HUES48 (cell line): ENCODE data around the gene ENTPD2.
A peak's percentile ranks its signal among the peaks of the same experiment; 100 is the strongest.

Experiments used
- H3K27ac ChIP-seq: one replicate; pipeline ENCODE4 v1.7.0; 2013; ENCODE audit warnings: low read depth, low read length, inconsistent platforms
- H3K27me3 ChIP-seq: 2 replicates; pipeline ENCODE4 v1.6.1; 2013; ENCODE audit warnings: mild to moderate bottlenecking, low read length; ENCODE audit not compliant: control insufficient read depth, insufficient read depth
- H3K36me3 ChIP-seq: 2 replicates; pipeline ENCODE4 v1.6.1; 2013; ENCODE audit warnings: low read length; ENCODE audit not compliant: control insufficient read depth, insufficient read depth
- H3K4me1 ChIP-seq: 2 replicates; pipeline ENCODE4 v1.6.1; 2013; ENCODE audit warnings: mild to moderate bottlenecking, low read length; ENCODE audit not compliant: control insufficient read depth, insufficient read depth
- H3K4me3 ChIP-seq: 2 replicates; pipeline ENCODE4 v1.5.1; 2013; ENCODE audit warnings: mild to moderate bottlenecking, low read depth, low read length
- H3K9ac ChIP-seq: 2 replicates; pipeline ENCODE4 v1.6.1; 2013; ENCODE audit warnings: mild to moderate bottlenecking, low read depth, low read length, moderate library complexity
- H3K9me3 ChIP-seq: 2 replicates; pipeline ENCODE4 v1.6.1; 2013; ENCODE audit warnings: low read length; ENCODE audit not compliant: control insufficient read depth, insufficient read depth

Gene ENTPD2

GRCh38 chr9:137049544-137050449, 4.1 kb downstream of the ENTPD2 start:
- Histone ChIP-seq H3K36me3 (no peaks in the 10 kb centered on the region), H3K4me1 (peaks cover 5% of the 10 kb centered on the region; the same call in 1 of the 2 replicates), H3K27me3 (peaks cover 83% of the 10 kb centered on the region), H3K9me3 (no peaks in the 10 kb centered on the region), H3K9ac (no peak overlapping the region), H3K4me3 (no peak overlapping the region), H3K27ac (no peak overlapping the region)

DNA sequence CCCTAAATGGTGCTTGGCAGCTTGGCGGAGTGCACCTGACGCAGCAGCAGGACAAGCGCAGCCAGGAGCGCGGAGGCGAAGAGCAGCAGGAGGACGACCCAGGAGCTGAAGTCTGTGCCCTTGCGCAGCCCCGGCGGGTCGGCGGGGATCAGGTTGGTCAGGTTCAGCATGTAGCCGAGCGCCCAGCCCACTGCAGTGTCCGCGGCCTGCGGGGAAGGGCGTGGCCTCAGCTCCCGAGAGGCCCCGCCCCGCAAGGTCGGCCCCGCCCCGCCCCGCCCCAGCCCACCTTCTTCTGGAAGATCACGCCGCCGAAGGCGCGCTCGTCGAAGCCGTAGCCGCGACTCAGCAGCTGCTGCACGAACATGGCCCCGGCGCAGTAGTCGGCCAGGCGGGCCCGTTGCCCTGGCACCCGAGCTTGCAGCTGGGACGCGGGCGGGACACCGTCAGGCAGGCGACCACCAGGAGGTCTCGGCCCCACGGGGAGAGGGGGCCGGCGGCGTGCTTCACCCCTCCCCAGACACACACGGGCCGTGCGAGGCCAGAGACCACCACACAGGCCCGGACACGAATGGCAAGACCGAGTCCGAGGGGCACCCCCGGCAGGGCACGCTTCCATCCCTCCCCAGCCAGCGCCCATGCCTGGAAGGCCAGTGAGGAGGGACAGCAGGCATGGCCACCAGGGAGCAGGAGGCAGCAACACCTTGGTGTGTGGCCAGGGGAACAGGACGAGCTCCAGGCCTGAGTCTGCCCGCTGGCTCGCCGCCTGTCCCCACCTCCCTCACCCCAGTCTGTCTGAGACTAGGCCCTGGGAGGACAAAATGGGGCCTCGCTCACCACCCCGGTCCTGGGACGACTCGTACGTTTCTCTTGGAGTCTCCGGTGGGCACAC, 5.0 kb downstream of the ENTPD2 start:
- H3K27me3 ChIP-seq: peaks cover 78% of the 10 kb centered on the region
- no peak overlapping the region; the same call in 1 of the 2 replicates for H3K4me3 ChIP-seq
- no peaks in the 10 kb centered on the region for H3K9me3 ChIP-seq
- no peak overlapping the region for H3K9ac ChIP-seq
- H3K36me3 ChIP-seq: no peaks in the 10 kb centered on the region
- H3K27ac ChIP-seq: no peak overlapping the region
- peaks cover 5% of the 10 kb centered on the region; the same call in 1 of the 2 replicates for H3K4me1 ChIP-seq

GRCh38 chr9:137046088-137046787, 7.6 kb downstream of the ENTPD2 start, which contains the start of gene NPDC1:
Gene NPDC1, minus strand, starts transcription at chr9:137046177. Its CDS starts 188 bp downstream, at chr9:137045989.
- Histone ChIP-seq H3K9me3 (no peaks in the 10 kb centered on the region), H3K36me3 (no peaks in the 10 kb centered on the region), H3K27ac (no peak within 1 kb of the TSS), H3K9ac (no peak within 1 kb of the TSS), H3K27me3 (peaks cover 52% of the 10 kb centered on the region), H3K4me3 (peak within 1 kb of the TSS; percentile 65), H3K4me1 (0 out of 2 replicates have a peak, but pooled peaks cover 3% of the 10 kb centered on the region)

DNA sequence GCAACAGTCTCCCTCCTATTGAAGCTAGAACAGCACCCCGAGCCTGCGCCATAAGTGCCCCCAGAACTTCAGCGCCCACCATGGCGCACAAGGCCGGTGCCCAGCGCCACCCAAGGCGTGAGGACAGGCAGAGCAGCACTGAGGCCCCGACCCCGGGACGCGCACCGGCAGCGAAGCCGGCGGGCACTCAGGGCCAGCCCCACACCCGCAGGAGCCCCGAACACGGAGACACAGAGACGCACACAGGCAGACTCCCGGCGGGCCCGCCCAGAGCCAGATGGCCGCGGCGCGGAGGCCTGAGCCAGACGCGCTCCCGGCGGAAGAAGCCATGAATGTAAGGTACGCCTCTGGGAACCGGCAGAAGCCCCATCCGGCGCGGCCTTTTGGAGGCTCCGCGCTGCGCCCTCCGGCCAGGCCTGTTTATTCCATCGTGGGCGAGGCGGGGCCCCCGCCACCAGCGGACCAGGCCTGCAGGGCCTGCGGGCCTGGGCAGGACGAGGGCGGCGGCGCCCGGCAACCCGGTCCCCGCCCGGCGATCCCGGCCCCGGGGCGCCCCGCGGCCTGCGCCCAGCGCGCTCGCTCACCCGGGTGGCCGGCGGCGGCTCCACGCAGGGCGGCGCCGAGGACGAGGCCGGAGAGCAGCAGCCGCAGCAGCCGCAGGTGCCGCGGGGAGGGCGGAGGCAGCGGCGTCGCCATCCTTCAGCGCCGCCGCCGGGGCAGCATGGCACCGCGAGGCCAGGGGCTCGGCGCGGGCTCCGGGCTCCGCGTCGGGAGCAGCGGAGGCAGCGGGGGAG, 8.4 kb downstream of the ENTPD2 start:
- Histone ChIP-seq H3K27ac (no peak overlapping the region), H3K4me3 (peak overlapping the region; percentile 65), H3K4me1 (0 out of 2 replicates have a peak, but pooled peaks cover 3% of the 10 kb centered on the region), H3K9ac (no peak overlapping the region), H3K9me3 (no peaks in the 10 kb centered on the region), H3K36me3 (no peaks in the 10 kb centered on the region), H3K27me3 (peaks cover 44% of the 10 kb centered on the region)

GRCh38 chr9:137044502-137045177, 9.2 kb downstream of the ENTPD2 start:
- Histone ChIP-seq H3K4me1 (0 out of 2 replicates have a peak, but pooled peaks cover 3% of the 10 kb centered on the region), H3K36me3 (peaks cover 3% of the 10 kb centered on the region), H3K9ac (no peak overlapping the region), H3K27me3 (peaks cover 36% of the 10 kb centered on the region), H3K27ac (no peak overlapping the region), H3K9me3 (no peaks in the 10 kb centered on the region), H3K4me3 (peak overlapping the region; percentile 65)

GRCh38 chr9:137044037-137044436, 9.8 kb downstream of the ENTPD2 start:
- Histone ChIP-seq H3K9me3 (no peaks in the 10 kb centered on the region), H3K4me1 (0 out of 2 replicates have a peak, but pooled peaks cover 3% of the 10 kb centered on the region), H3K4me3 (no peak overlapping the region), H3K27ac (no peak overlapping the region), H3K27me3 (peaks cover 30% of the 10 kb centered on the region), H3K9ac (no peak overlapping the region), H3K36me3 (peaks cover 9% of the 10 kb centered on the region)

GRCh38 chr9:137042751-137043727, 10.8 kb downstream of the ENTPD2 start:
- Histone ChIP-seq H3K9me3 (no peaks in the 10 kb centered on the region), H3K9ac (no peak overlapping the region), H3K27ac (no peak overlapping the region), H3K4me1 (0 out of 2 replicates have a peak, but pooled peaks cover 3% of the 10 kb centered on the region), H3K27me3 (peaks cover 26% of the 10 kb centered on the region), H3K36me3 (peaks cover 11% of the 10 kb centered on the region), H3K4me3 (no peak overlapping the region)

- Histone ChIP-seq H3K9me3 (no peaks in the 10 kb centered on the region), H3K36me3 (peaks cover 11% of the 10 kb centered on the region), H3K27me3 (peaks cover 11% of the 10 kb centered on the region), H3K4me3 (no peak overlapping the region), H3K27ac (no peak overlapping the region), H3K4me1 (0 out of 2 replicates have a peak, but pooled peaks cover 3% of the 10 kb centered on the region), H3K9ac (no peak overlapping the region)
Observed at GRCh38 chr9:137041124-137041523, 12.7 kb downstream of the ENTPD2 start.

GRCh38 chr9:137040568-137040967, 13.3 kb downstream of the ENTPD2 start:
- Histone ChIP-seq H3K4me1 (0 out of 2 replicates have a peak, but pooled peaks cover 3% of the 10 kb centered on the region), H3K9ac (no peak overlapping the region), H3K27ac (no peak overlapping the region), H3K9me3 (no peaks in the 10 kb centered on the region), H3K27me3 (peaks cover 11% of the 10 kb centered on the region), H3K4me3 (no peak overlapping the region), H3K36me3 (peaks cover 11% of the 10 kb centered on the region)
